GM19043 (cell line): Measurements from ENCODE around the gene PTGER1.
"Not testable (repeated sequence)": the region's sequence is repeated elsewhere in the genome, so short reads cannot be mapped to it uniquely, and the experiment has no call there.

ENCODE experiments used
- ATAC-seq: cut with Tn5 transposase; IDR thresholded peaks from one replicate; pipeline ENCODE4 v1.9.1; 2021; ENCODE audit warnings: low read depth; ENCODE audit not compliant: unreplicated experiment

Gene PTGER1, protein sequence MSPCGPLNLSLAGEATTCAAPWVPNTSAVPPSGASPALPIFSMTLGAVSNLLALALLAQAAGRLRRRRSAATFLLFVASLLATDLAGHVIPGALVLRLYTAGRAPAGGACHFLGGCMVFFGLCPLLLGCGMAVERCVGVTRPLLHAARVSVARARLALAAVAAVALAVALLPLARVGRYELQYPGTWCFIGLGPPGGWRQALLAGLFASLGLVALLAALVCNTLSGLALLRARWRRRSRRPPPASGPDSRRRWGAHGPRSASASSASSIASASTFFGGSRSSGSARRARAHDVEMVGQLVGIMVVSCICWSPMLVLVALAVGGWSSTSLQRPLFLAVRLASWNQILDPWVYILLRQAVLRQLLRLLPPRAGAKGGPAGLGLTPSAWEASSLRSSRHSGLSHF

DNA sequence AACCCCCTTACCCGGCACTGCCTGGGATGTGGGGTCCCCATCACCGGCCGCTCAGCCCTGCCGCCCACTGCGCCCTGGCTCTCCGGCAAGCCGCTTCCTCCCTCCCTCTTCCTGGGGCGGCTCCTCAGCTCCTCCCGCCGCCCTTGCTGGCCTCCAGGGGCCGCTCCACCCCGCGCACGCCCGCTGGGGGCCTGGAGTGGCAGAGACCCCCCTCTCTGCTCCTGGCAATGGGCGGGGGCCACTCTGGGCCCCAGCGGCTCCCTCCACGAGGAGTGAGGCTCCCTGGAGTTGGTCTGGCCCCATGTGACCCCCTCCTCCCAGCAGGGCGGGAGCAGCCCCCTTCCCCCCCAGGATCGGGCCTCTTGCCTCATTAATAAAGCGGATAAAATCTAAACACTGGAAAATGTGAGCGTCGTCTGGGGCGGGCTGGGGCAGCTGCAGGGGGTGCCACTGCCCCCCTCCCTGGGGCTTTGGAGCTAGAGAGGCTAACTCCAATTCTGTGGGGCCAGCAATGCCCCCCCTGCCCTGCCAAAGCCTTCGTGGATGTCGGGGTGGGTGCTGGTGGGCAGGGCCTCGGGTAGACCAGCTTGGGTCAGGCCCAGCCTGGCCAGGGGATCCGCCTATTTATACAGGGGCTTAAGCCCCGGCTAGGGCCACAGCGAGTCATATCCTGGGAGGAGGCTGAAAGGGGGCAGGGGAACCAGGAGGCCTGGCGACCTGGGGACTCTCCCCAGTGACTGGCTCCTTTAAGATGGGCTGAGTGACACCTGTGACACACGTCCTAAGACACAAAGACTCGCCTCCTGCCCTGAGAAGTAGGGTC, at the start of gene PTGER1:
PTGER1 (minus strand) TSS at position 104 of the 823 bp plus-strand sequence. CDS start 1,034 bp downstream, outside the sequence.
- no peak for ATAC-seq

DNA sequence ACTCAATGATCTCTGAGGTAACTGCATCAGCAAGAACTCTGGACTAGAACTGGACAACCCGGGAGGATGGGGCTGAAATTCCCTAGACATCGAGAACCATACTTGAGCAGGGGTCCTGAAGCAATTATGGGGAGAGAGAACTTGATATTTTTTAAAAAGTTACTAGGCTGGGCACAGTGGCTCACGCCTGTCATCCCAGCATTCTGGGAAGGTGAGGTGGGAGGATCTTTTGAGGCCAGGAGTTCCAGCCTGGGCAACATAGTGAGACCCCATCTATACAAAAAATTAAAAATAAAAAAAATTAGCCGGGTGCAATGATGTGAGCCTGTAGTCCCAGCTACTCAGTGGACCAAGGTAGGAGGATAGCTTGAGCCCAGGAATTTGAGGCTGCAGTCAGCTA, 45.4 kb upstream of the PTGER1 start:
- no peak for ATAC-seq

DNA sequence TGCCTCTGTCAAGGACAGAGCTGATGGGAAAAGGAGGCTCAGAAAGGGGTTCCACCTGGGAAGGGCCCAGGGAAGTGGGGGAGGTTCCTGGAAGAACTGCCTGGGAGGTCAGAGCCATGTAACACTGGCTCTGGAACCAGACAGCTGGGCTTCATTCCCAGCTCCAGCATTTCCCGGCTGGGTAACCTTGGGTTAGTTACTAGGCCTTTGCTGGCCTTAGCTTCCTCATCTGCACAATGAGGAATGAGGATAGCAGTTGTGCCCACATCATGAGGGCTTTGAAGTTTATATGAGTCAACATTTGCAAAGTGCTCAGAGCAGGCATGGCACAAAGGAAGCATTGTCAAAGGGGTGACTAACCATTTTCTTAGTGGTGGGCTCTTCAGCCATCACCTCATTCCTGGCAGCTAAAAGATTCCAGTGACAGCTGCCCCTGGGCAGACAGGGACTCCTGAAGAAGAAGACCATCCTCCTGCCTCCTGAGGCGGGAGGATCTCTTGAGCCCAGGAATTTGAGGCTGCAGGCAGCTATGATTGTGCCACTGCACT, 44.8 kb upstream of the PTGER1 start:
- ATAC-seq, result no peak

DNA sequence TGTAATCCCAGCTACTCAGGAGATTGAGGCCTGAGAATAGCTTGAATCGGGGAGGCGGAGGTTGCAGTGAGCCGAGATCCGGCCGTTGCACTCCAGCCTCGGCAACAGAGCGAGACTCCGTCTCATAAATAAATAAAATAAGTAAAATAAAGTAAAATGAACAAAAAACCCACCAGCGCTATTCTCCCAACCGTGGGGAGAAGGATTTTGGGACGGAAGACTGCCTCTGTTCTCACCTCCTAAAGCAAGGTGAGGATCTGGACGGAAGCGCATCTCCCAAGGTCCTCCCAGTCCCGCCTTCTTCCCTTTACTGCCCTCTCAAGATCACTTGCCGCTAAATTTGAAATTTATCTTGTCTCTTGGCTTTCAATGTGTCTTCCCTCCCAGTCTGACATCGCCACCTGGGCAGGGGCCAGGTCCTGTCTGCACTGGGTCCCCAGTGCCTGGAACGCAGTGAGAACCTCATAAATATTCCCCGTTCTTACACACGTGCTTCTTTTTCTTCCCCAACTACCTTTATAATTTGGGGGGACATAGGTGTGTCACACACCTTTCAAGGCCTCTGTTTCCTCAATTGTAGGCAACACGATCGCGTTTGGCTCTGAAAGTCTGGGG, 44.2 kb upstream of the PTGER1 start:
- ATAC-seq, result no peak

DNA sequence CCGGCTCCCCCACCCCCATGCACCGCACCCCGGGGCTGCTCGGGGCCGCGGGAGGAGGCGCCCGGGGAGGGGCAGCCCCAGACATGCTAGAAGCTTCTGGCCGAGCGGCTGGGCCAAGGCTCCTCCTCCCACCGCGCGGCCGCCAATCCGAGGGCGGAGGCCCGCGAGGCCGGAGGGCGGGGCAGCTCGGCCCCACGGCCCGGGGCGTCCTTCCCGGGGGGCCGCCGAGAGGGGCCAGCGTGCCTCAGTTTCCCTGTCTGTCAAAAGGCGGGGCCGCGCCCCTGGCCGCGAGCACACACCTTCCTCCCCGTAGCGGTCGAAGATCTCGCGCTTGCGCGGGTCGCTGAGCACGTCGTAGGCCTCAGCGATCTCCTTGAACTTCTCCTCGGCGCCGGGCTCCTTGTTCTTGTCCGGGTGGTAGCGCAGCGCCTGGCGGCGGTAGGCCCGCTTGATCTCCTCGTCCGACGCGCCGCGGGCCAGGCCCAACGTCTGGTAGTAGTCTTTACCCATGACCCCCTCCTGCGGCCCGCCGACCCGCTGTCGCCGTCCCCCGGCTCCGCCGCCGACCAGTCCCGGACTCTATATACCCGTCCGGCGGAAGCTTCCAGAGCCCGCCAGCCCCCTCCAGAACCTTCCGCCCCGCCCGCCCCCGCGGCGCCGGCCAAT, 42.8 kb upstream of the PTGER1 start, which contains the start of gene DNAJB1:
DNAJB1 (minus strand) TSS at position 558 of the 666 bp plus-strand sequence; CDS start at position 510, 48 bp downstream.
- ATAC-seq, result peak; percentile 50

DNA sequence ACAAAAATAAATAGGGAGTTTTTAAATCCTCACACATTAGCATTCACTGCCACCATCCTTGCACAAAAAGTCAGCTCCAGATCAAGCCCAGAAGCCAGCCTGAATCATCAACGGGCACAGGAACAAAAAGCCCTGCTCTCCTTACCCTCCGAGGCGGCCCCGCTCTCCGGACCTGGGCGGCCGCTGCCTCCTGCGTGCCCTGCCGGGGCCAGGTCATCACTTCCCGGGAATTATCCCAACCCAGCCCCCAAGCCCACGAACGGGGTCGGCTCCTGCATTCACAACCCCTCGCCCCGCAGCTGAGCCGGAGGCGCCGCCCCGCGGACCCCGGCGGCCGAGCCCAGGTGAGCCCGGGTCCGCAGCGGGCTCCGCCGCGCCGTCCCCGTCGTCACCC, 42.3 kb upstream of the PTGER1 start:
- no peak for ATAC-seq

DNA sequence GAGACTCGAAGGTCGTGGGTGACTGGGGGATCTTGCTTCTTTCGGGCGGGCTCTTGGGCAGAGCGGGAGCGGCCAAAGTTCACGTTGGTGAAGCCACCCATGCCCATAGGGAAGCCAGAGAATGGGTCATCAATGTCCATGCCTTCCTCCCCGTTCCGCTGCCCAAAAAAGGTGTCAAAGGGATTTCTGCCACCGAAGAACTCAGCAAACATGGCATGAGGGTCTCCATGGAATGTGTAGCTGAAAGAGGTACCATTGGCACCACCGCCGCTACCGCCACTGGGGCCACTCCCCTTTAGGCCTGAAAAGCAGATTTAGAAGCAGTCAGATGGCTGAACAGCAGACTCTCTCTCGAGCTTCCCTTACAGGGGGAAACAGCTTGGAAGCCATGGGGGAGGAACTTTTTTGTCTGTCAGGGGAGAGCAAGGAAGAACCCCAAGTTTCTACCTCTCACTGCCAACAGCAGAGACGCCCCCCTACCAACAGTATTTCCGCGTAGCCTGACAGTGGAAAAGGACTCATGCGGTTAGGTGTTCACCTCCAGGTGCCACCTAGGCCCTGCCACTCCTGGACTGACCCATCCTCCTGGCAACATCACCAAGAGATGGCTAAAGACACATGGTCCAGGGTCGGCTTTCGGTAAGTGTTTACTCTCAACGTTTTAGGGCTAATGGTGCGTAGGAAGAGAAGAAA, 41.7 kb upstream of the PTGER1 start:
- ATAC-seq, result no peak

DNA sequence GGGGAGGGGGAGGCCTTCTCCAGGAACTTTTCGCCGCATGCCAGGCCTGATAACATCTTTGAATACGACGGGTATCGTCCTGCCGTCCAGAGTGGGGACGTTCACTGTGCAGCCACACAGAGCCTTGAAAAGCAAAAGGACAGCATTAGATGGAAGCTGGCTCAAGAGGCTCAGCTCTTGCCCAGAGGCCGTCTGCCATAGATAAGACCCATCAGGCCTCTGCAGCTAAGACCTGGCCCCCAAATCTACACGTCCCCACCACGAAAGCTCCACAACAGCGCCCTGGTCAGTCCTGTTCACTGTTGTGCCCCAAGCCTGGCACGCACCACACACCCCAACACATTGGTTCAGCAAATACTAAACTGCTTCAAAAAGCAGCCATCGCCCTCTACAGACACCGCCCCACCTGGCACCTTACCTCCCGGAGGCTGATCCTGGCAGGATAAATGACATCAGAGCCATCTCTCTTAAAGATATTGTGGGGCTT, 40.9 kb upstream of the PTGER1 start:
- ATAC-seq, result no peak

DNA sequence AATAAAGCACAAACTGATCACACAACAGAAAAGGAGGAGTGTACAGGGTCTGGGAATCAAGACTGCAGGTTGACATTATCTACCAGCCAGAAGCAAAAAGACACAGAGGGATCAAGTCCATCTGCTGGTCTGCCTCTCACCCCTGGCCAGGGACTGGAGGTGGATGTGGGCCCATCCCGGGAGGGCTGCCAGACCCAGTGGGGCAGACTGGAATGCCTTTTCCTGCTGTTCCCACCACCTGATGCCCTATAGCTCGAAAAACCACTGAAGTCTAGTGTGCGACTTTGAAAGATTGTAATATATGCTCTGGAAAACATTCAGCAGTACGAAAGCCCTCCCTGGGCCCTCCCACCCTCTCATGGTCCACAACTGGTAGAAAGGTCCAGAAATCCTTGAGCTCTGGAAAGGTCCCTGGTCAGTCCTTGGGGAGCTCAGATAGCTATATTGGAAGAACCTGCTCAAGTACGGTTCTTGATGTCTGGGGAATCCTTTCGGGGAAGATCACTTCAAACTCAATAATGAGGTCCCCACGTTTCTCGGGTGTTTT, 40.4 kb upstream of the PTGER1 start:
- ATAC-seq, result no peak

DNA sequence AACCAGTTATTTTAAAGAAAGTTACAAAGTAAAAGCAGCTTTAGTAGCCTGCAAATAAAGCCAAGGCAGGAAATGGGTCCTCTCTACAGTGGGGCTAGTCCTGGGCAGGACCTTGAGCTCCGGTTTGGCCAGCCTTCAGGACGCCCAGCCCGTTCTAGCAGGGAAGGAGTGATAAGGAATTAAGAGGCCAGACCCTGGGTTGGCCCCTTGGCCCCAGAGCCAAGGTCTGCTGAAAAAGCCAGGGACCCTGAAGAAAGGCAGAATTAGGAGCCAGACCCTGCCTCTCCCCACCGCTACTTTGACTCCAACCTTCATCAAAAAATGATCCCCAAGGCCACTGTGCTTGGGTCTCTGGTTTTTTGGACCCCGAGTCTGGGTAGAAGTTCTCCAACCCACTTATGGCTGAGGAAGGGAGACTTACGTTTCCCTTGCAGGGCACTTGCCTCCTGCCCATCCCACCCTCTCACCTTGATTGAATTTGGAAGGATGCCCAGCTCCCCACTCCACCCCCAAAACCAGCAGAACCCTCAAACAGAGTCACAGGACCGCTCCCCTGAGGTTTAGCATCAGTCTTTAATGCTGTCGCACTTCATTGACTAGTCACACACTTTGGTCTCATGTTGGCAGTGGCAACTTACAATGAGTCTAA, 39.2 kb upstream of the PTGER1 start:
- ATAC-seq, result no peak

DNA sequence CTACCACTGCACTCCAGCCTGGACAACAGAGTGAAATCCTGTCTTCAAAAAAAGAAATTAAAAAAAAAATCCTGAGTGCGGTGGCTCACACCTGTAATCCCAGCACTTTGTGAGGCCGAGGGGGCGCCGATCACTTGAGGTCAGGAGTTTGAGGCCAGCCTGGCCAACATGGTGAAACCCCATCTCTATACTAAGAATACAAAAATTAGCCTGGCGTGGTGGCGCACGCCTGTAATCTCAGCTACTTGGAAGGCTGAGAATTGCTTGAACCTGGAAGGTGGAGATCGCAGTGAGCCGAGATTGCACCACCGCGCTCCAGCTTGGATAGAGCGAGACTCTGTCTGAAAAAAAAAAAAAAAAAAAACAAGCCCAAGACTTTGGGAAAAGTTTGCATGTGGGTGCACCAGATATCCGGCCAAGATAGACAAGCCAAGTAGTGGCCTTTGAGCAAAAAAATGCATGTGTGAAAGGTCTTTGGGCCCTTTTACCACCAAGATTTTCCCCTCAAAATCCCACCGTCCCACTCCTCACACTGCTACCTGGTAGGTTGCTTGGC, 37.3 kb upstream of the PTGER1 start:
- ATAC-seq, result no peak

DNA sequence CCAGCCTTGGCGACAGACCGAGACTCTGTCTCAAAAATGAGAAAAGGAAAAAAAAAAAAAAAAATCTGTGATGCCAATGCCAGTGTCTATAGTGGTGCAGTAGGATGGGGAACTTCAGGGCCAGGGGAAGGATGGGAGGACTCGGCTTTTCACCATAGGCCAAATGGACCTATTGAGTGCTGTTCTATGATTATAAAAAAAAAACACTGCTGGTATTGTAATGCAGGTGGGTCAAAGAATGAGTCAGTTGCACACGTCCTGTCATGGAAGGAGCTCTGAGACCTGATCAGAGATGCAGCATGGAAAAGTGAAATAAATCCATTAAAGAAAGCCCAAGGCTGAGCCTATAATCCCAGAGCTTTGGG, 36.1 kb upstream of the PTGER1 start:
- ATAC-seq, result no peak

DNA sequence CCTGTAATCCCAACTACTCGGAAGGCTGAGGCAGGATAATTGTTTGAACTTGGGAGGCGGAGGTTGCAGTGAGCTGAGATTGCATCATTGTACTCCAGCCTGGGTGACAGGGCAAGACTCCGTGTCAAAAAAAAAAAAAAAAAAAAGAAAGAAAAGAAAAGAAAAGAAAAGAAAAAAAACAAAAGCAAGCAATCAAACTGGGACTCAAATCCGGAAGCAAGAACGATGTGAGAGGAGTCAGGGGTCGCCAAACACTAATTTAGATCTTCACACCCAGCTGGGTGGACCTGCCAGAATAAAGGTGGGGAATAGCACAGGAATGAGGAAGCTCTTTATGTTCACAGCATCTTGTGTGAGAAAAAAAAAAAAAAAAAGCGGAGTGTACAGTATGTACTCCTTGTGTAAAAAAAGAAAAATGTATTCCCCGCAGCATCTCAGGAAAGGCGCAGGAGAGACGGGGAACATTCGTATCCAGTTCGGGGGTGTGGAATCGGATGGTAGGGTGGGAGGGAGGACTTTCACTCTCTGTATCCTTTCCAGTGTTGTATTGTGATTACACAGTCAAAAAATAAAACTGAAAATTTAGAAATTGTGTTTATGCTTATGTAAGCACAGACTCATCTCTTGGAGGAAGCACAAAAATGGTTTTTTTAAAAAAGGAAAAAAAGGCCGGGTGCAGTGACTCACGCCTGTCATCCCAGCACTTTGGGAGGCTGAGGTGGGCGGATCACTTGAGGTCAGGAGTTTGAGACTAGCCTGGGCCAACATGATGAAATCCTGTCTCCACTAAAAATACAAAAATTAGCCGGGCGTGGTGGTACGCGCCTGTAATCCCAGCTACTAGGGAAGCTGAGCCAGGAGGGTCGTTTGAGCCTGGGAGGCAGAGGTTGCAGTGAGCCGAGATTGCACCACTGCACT, 35.4 kb upstream of the PTGER1 start:
- ATAC-seq, result no peak

DNA sequence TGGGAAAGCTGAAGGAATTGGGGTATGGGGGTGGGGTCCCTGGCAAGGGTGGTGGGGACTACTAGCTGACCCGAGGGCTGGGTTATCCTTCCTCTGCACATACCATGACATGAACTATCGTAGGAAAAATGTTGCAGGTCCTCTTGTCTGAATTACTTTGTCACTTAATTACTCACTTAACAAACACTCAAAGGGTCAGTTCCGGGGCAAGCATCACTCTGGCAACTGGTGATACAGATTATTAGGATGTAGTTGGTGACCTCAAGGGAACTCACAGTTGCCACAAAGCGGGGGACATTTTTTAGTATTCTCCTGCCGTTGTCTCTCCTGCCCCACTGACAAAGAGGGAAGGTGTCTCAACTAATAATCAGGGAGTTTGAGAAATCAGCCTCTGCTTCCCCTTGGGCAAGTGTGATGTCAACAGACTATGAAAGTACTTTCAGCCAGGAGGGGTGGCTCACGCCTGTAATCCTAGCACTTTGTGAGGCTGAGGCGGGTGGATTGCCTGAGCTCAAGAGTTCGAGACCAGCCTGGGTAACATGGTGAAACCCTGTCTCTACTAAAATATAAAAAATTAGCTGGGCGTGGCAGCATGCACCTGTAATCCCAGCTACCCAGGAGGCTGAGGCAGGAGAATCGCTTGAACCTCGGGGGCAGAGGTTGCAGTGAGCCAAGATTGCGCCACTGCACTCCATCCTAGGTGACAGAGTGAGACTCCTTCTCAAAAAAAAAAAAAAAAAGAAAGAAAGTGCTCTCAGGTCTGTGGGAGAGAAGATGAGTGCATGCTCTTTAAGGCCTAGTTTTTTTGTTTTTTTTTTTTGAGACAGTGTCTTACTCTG, 32.8 kb upstream of the PTGER1 start:
- no peak for ATAC-seq

DNA sequence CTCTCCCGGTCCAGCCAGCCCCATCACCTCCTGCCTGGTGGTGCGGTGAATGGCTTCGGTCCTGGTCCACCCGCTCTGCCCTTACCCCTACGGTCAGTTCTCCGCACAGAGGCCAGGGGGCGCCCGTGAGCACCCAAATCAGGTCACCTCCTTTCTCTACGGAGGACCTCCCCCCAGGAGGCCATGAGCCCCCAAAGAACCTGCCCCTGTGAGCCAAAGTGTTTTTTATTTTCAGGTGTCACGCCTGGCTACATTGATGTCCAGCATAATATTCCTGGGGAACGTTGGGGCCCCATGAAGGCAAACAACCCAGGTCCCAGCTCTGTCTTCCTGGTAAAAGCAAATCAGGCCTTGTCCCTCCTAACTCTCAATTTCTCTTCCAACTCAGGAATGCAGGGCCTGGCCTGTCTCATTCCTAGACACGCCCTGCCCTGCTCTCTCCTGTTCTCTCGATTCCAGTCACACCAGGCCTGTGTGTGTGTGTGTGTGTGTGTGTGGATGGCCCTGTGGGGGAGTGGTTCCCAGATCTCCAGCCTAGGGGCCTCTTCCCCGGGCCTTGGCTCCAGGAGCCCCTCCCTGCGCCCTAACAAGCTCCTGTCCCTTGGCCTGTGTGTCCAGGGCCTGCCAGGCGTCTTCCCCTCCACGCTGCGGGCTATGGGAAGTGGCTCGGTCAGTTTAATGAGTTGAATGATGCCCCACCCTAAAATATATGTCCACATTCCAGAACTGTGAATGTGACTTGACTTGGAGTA, 30.5 kb upstream of the PTGER1 start:
- ATAC-seq, result no peak

DNA sequence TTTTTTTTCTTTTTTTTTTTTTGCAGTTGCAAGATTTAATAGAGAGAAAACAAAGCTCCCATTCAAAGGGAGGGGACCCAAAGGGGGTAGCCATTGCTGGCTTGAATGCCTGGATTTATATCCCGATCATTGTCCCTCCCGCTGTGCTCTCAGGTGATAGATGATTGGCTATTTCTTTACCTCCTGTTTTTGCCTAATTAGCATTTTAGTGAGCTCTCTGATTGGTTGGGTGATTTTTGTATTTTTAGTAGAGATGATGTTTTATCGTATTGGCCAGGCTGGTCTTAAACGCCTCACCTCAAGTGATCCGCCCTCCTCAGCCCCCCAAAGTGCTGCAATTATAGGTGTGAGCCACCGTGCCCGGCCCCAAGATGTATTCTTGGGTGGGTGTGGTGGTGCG, 29.4 kb upstream of the PTGER1 start:
- ATAC-seq, result not testable (repeated sequence)
